CD4-positive, alpha-beta T cell treated with Interleukin-10 for 1 hour (primary cell): ENCODE results near the gene GPN2.

Source experiments
- DNase-seq: peaks from one replicate; pipeline ENCODE4 v3.0.0-alpha.2; 2020

Gene GPN2

GRCh38 chr1:26831059-26831458, 59.0 kb downstream of the GPN2 start:
- DNase-seq = no peak

GRCh38 chr1:26829184-26829911, 60.7 kb downstream of the GPN2 start:
- DNase-seq = no peak

- peak; percentile 65 for DNase-seq
Measured at GRCh38 chr1:26828411-26828991, 61.6 kb downstream of the GPN2 start.

DNA sequence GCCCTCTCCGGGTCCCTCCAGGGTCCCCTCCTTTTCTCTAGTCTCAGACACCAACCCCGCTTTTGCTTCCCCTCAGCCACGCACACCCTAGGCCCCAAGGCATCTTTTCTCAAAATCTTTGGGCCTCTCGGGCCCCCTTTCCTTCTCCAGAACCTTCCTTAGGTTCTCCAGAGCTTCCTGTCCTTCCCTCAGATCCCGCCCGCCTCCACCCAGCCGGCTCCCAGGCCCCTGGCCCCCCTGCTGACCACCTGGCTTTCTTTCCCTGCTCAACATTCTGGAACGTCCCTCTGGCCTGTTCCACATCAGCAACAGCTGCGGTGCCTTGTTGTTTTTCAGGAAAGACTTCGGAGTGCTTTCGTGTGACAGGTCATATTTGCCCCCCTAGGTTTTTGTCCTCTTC, 62.4 kb downstream of the GPN2 start:
- no peak for DNase-seq

- no peak for DNase-seq
Measured at GRCh38 chr1:26827106-26827604, 62.9 kb downstream of the GPN2 start.

DNA sequence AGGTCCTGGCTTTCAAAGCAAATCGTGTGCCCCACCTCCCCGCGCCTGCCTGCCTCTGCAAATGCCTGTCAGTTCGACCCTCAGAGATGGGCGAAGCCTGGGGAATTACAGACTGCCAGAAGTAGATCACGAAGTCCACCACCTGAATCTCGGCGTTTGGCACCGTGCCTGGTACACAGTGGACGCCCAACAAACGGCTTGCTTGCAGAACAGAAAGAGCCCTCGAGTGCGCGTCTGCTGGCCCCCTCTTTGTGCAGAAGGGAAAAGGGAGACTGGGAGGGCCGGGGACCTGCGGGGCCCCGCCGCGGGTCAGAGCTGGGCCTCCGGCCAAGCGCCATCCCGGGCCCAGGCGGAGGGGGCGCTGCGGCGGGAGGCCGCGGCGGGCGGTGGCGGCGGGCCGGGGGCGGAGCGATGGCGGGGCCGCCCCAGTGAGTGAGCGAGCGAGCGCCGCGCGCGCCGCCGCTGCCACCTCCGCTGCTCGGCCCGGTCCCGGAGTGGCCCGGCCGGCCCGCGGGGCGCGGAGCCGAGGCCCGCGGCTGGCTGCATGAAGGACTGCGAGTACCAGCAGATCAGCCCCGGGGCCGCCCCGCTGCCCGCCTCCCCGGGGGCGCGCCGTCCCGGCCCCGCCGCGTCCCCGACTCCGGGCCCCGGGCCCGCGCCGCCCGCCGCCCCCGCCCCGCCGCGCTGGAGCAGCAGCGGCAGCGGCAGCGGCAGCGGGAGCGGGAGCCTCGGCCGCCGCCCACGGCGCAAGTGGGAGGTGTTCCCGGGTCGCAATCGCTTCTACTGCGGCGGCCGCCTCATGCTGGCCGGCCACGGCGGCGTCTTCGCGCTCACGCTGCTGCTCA, 63.6 kb downstream of the GPN2 start, which contains the start of gene ZDHHC18:
TSS of gene ZDHHC18 (plus strand) at position 428 of the 845 bp plus-strand sequence. CDS start at position 545, 117 bp downstream.
- peak; percentile 78 for DNase-seq
